HepG2 (cell line): Measurements from ENCODE around the gene B3GALT6. TPM values are rescaled to one million over a fixed set of nuclear protein-coding genes. Genes with fewer than 3 reads are reported as not detected.

ENCODE experiments used
- AKAP8 ChIP-seq: sonication (generic); formaldehyde crosslinking; IDR thresholded peaks from 2 replicates; pipeline ENCODE4 v1.5.1; 2020; ENCODE audit warnings: mild to moderate bottlenecking, missing genetic modification reagents
- GLI4 ChIP-seq: sonication (generic); formaldehyde crosslinking; IDR thresholded peaks from 2 replicates; pipeline ENCODE4 v1.5.1; 2020; ENCODE audit warnings: missing genetic modification reagents, mild to moderate bottlenecking, moderate library complexity, borderline replicate concordance
- MED1 ChIP-seq: sonication (generic); formaldehyde crosslinking; IDR thresholded peaks from 2 replicates; pipeline ENCODE4 v1.4.0; 2020; ENCODE audit warnings: missing genetic modification reagents
- RARG ChIP-seq: sonication (generic); formaldehyde crosslinking; IDR thresholded peaks from 2 replicates; pipeline ENCODE4 v1.4.0; 2020; ENCODE audit warnings: low read depth, mild to moderate bottlenecking, missing genetic modification reagents
- RBFOX2 ChIP-seq: fragments of 200-400 bp; formaldehyde crosslinking; IDR thresholded peaks from 2 replicates; pipeline ENCODE4 v1.6.1; 2017; ENCODE audit warnings: low read depth, mild to moderate bottlenecking, low read length
- THYN1 ChIP-seq: sonication (generic); formaldehyde crosslinking; IDR thresholded peaks from 2 replicates; pipeline ENCODE4 v1.8.1; 2023; ENCODE audit warnings: low read depth, mild to moderate bottlenecking, moderate library complexity, missing genetic modification reagents, borderline replicate concordance
- ZFP90 ChIP-seq: sonication (generic); formaldehyde crosslinking; IDR thresholded peaks from 2 replicates; pipeline ENCODE4 v1.8.0; 2022; ENCODE audit warnings: missing genetic modification reagents, mild to moderate bottlenecking, inconsistent platforms, borderline replicate concordance
- ZNF564 ChIP-seq: sonication (generic); formaldehyde crosslinking; IDR thresholded peaks from 2 replicates; pipeline ENCODE4 v1.8.1; 2023; ENCODE audit warnings: mild to moderate bottlenecking, missing genetic modification reagents
- ZNF768 ChIP-seq: sonication (generic); formaldehyde crosslinking; IDR thresholded peaks from 2 replicates; pipeline ENCODE4 v1.4.0; 2020; ENCODE audit warnings: missing genetic modification reagents
- ZNF780A ChIP-seq: sonication (generic); formaldehyde crosslinking; IDR thresholded peaks from 2 replicates; pipeline ENCODE4 v1.8.0; 2022; ENCODE audit warnings: mild to moderate bottlenecking, missing genetic modification reagents, moderate library complexity
- ZSCAN31 ChIP-seq: sonication (generic); formaldehyde crosslinking; IDR thresholded peaks from 2 replicates; pipeline ENCODE4 v1.5.0; 2020; ENCODE audit warnings: low read depth, mild to moderate bottlenecking, missing genetic modification reagents
- polyA plus RNA-seq, 8 experiments: library from polyadenylated mRNA; depleted of rRNA in 3 of 8; stranded (reverse) in 7 of 8; unstranded in 1 of 8; fragments of >200 nt; fragmentation: Illumina TruSeq in 4 of 8; extraction: Trizol in 4 of 8; gene quantifications; 2 replicates each; pipeline versions ENCODE4 v1.2.1 to v1.2.3, GENCODE V29; 2011 to 2016; ENCODE audit warnings: low read depth in 4 of 8, missing spikeins in 1 of 8, mixed read lengths in 1 of 8; ENCODE audit not compliant: insufficient read depth in 1 of 8
- total RNA-seq, 5 experiments: library from RNA; depleted of rRNA; stranded (reverse); fragments of >200 nt; fragmentation: Illumina TruSeq; extraction: Trizol; gene quantifications; 2 replicates each; pipeline ENCODE4 v1.2.3, GENCODE V29; 2016; ENCODE audit warnings: low read depth in 1 of 5
- TF ChIP-seq, protein P1 (sequence below): sonication (generic); formaldehyde crosslinking; IDR thresholded peaks from 2 replicates; pipeline ENCODE4 v1.4.0; 2020; ENCODE audit warnings: missing genetic modification reagents
- TF ChIP-seq, protein P2 (sequence below): sonication (generic); formaldehyde crosslinking; IDR thresholded peaks from 2 replicates; pipeline ENCODE4 v1.4.0; 2020; ENCODE audit warnings: missing genetic modification reagents
- TF ChIP-seq, protein P3 (sequence below): sonication (generic); formaldehyde crosslinking; IDR thresholded peaks from 2 replicates; pipeline ENCODE4 v1.8.0; 2023; ENCODE audit warnings: mild to moderate bottlenecking, missing genetic modification reagents
- TF ChIP-seq, protein P4 (sequence below): sonication (generic); formaldehyde crosslinking; IDR thresholded peaks from 2 replicates; pipeline ENCODE4 v1.4.0; 2020; ENCODE audit warnings: missing genetic modification reagents, mild to moderate bottlenecking, borderline replicate concordance
- TF ChIP-seq, protein P5 (sequence below): sonication (generic); formaldehyde crosslinking; IDR thresholded peaks from 2 replicates; pipeline ENCODE4 v1.4.0; 2020; ENCODE audit warnings: missing genetic modification reagents
- TF ChIP-seq, protein P6 (sequence below): sonication (generic); formaldehyde crosslinking; IDR thresholded peaks from 2 replicates; pipeline ENCODE4 v1.8.0; 2022; ENCODE audit warnings: missing genetic modification reagents, mild to moderate bottlenecking, borderline replicate concordance

The B3GALT6 gene
- total and polyA plus RNA-seq, 2 of the 13 experiments (the other 11 are each of a cell fraction or from before 2014, with no cell fraction given): 3.9 to 14.2 TPM

DNA sequence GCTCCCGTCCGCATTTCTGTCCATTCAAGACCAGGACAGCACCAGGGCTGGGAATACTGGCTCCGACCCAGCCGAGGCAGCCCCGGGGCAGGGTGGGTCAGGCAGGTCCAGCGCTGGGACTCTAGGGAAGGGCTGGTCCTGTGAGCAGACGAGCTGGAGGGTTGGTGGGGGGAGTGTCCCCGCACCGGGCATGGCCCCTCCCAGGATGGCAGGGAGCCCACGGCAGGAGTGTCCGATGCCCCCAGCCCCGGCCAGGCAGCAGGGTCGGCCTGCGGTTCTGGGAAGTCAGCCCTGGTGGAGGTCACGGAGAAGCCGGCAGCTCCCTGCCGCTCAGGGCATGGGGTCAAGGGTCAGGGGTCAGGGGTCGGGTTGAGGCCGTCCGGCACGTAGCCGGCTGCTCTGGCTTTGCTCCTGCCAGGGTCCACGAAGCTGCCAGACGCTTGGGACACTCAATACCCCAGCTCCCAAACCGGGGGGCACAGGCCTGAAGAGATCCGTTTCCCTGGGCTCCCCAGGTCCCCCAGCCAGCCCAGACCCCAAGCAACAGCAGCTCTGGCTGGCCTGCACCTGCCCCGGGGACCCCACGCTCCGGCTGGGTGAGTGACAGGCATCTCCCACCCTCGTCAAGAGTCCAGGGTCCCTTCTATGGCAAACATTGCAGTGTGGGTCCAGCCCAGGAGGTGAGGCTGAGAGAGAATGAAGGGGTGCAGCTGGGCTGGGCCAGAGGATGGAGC lies 7.7 kb downstream of the B3GALT6 start (continued):
- TF ChIP-seq, protein P1, sequence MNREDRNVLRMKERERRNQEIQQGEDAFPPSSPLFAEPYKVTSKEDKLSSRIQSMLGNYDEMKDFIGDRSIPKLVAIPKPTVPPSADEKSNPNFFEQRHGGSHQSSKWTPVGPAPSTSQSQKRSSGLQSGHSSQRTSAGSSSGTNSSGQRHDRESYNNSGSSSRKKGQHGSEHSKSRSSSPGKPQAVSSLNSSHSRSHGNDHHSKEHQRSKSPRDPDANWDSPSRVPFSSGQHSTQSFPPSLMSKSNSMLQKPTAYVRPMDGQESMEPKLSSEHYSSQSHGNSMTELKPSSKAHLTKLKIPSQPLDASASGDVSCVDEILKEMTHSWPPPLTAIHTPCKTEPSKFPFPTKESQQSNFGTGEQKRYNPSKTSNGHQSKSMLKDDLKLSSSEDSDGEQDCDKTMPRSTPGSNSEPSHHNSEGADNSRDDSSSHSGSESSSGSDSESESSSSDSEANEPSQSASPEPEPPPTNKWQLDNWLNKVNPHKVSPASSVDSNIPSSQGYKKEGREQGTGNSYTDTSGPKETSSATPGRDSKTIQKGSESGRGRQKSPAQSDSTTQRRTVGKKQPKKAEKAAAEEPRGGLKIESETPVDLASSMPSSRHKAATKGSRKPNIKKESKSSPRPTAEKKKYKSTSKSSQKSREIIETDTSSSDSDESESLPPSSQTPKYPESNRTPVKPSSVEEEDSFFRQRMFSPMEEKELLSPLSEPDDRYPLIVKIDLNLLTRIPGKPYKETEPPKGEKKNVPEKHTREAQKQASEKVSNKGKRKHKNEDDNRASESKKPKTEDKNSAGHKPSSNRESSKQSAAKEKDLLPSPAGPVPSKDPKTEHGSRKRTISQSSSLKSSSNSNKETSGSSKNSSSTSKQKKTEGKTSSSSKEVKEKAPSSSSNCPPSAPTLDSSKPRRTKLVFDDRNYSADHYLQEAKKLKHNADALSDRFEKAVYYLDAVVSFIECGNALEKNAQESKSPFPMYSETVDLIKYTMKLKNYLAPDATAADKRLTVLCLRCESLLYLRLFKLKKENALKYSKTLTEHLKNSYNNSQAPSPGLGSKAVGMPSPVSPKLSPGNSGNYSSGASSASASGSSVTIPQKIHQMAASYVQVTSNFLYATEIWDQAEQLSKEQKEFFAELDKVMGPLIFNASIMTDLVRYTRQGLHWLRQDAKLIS (CRISPR knock-in tag): no peak
- TF ChIP-seq, protein P2, sequence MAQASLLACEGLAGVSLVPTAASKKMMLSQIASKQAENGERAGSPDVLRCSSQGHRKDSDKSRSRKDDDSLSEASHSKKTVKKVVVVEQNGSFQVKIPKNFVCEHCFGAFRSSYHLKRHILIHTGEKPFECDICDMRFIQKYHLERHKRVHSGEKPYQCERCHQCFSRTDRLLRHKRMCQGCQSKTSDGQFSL (CRISPR knock-in tag): no peak
- peak; percentile 94 for TF ChIP-seq AKAP8 (CRISPR knock-in tag)
- TF ChIP-seq, protein P3, sequence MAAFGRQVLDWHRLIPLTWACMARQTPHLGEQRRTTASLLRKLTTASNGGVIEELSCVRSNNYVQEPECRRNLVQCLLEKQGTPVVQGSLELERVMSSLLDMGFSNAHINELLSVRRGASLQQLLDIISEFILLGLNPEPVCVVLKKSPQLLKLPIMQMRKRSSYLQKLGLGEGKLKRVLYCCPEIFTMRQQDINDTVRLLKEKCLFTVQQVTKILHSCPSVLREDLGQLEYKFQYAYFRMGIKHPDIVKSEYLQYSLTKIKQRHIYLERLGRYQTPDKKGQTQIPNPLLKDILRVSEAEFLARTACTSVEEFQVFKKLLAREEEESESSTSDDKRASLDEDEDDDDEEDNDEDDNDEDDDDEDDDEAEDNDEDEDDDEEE: 0 out of 2 replicates have a peak, but pooled peaks have one; percentile 73
- no peak for TF ChIP-seq ZNF768 (CRISPR knock-in tag)
- TF ChIP-seq ZSCAN31: peak; percentile 51; the same call in 1 of the 2 replicates
- peak; percentile 40; the same call in 1 of the 2 replicates for TF ChIP-seq GLI4 (CRISPR knock-in tag)
- no peak for TF ChIP-seq ZNF780A
- peak; percentile 66; the same call in 1 of the 2 replicates for TF ChIP-seq RBFOX2
- TF ChIP-seq, protein P4, sequence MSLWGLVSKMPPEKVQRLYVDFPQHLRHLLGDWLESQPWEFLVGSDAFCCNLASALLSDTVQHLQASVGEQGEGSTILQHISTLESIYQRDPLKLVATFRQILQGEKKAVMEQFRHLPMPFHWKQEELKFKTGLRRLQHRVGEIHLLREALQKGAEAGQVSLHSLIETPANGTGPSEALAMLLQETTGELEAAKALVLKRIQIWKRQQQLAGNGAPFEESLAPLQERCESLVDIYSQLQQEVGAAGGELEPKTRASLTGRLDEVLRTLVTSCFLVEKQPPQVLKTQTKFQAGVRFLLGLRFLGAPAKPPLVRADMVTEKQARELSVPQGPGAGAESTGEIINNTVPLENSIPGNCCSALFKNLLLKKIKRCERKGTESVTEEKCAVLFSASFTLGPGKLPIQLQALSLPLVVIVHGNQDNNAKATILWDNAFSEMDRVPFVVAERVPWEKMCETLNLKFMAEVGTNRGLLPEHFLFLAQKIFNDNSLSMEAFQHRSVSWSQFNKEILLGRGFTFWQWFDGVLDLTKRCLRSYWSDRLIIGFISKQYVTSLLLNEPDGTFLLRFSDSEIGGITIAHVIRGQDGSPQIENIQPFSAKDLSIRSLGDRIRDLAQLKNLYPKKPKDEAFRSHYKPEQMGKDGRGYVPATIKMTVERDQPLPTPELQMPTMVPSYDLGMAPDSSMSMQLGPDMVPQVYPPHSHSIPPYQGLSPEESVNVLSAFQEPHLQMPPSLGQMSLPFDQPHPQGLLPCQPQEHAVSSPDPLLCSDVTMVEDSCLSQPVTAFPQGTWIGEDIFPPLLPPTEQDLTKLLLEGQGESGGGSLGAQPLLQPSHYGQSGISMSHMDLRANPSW (CRISPR knock-in tag): no peak
- peak; percentile 13; the same call in 1 of the 2 replicates for TF ChIP-seq ZFP90 (CRISPR knock-in tag)
- TF ChIP-seq, protein P5, sequence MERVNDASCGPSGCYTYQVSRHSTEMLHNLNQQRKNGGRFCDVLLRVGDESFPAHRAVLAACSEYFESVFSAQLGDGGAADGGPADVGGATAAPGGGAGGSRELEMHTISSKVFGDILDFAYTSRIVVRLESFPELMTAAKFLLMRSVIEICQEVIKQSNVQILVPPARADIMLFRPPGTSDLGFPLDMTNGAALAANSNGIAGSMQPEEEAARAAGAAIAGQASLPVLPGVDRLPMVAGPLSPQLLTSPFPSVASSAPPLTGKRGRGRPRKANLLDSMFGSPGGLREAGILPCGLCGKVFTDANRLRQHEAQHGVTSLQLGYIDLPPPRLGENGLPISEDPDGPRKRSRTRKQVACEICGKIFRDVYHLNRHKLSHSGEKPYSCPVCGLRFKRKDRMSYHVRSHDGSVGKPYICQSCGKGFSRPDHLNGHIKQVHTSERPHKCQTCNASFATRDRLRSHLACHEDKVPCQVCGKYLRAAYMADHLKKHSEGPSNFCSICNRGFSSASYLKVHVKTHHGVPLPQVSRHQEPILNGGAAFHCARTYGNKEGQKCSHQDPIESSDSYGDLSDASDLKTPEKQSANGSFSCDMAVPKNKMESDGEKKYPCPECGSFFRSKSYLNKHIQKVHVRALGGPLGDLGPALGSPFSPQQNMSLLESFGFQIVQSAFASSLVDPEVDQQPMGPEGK (CRISPR knock-in tag): peak; percentile 69
- peak; percentile 81 for TF ChIP-seq ZNF564 (CRISPR knock-in tag)
- TF ChIP-seq THYN1 (CRISPR knock-in tag): no peak
- TF ChIP-seq, protein P6, sequence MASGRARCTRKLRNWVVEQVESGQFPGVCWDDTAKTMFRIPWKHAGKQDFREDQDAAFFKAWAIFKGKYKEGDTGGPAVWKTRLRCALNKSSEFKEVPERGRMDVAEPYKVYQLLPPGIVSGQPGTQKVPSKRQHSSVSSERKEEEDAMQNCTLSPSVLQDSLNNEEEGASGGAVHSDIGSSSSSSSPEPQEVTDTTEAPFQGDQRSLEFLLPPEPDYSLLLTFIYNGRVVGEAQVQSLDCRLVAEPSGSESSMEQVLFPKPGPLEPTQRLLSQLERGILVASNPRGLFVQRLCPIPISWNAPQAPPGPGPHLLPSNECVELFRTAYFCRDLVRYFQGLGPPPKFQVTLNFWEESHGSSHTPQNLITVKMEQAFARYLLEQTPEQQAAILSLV: peak; percentile 86; the same call in 1 of the 2 replicates
- TF ChIP-seq MED1 (CRISPR knock-in tag): peak; percentile 75; the same call in 1 of the 2 replicates
- TF ChIP-seq RARG (CRISPR knock-in tag): no peak
